Measurements from ENCODE around the gene HLA-DPA1.
"Not testable (repeated sequence)": the region's sequence is repeated elsewhere in the genome, so short reads cannot be mapped to it uniquely, and the experiment has no call there.

The HLA-DPA1 gene

GRCh38 chr6:33075568-33076405 is 2.3 kb upstream of the HLA-DPA1 start, which contains the start of gene HLA-DPB1:
Gene HLA-DPB1, plus strand, starts transcription at chr6:33075990. Its CDS starts 52 bp downstream, at chr6:33076042.
- Histone ChIP-seq H3K27me3 (replicated peaks; ENCODE audit: control insufficient read depth, insufficient read depth, low read length) (no peaks in the 10 kb centered on the region), H3K4me1 (ENCODE audit: control insufficient read depth, insufficient read depth, low read length) (peaks cover 6% of the 10 kb centered on the region), H3K9me3 (ENCODE audit: control insufficient read depth, low read length) (no peaks in the 10 kb centered on the region), H3K36me3 (ENCODE audit: control insufficient read depth, insufficient read depth, low read length, severe bottlenecking) (no peaks in the 10 kb centered on the region), H3K4me3 (ENCODE audit: low read length) (no peak within 1 kb of the TSS), H3K9ac (ENCODE audit: low read length) (no peak within 1 kb of the TSS)
- peak; percentile 64 for DNase-seq (ENCODE audit: low read depth)

GRCh38 chr6:33075208-33075567 is 1.7 kb upstream of the HLA-DPA1 start:
- Histone ChIP-seq H3K9me3 (ENCODE audit: control insufficient read depth, low read length) (no peaks in the 10 kb centered on the region), H3K27me3 (replicated peaks; ENCODE audit: control insufficient read depth, insufficient read depth, low read length) (no peaks in the 10 kb centered on the region), H3K9ac (ENCODE audit: low read length) (no peak overlapping the region), H3K4me3 (ENCODE audit: low read length) (no peak overlapping the region), H3K36me3 (ENCODE audit: control insufficient read depth, insufficient read depth, low read length, severe bottlenecking) (no peaks in the 10 kb centered on the region), H3K4me1 (ENCODE audit: control insufficient read depth, insufficient read depth, low read length) (peaks cover 5% of the 10 kb centered on the region)
- no peak for DNase-seq (ENCODE audit: low read depth)

DNA sequence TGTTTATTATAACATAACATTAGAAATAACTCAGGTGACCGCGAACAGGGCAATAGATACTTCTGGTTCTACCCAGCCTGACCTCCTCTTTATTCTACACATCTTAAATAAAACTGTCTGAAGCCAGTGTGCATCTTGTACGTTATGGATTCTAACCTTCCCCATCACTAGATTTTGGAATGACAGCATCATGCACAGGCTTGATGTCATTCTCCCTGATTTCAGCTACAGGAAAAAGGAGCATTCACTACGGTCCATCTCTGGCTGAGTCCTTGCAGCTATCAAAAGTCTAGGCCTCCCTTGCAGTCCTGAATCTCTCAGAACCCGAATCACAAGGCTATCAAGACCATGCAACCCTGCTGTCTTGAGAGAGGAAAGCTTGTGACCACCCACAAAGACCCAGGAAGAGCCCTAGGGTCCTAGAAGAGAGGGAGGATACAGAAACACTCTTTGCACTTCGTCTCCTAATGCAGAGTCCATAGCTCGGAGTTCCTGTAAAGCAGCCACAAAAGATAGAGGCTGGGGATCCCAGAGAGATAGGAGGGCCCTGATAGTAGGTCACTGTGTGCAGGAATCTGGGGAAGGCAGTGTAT is 845 bp downstream of the HLA-DPA1 start:
- no peak overlapping the region for H3K4me3 ChIP-seq (ENCODE audit: low read length)
- H3K9ac ChIP-seq (ENCODE audit: low read length), result no peak overlapping the region
- H3K9me3 ChIP-seq (ENCODE audit: control insufficient read depth, low read length), result no peaks in the 10 kb centered on the region
- H3K4me1 ChIP-seq (ENCODE audit: control insufficient read depth, insufficient read depth, low read length), result no peaks in the 10 kb centered on the region
- no peaks in the 10 kb centered on the region for H3K27me3 ChIP-seq (replicated peaks; ENCODE audit: control insufficient read depth, insufficient read depth, low read length)
- H3K36me3 ChIP-seq (ENCODE audit: control insufficient read depth, insufficient read depth, low read length, severe bottlenecking), result peaks cover 2% of the 10 kb centered on the region
- no peak for DNase-seq (ENCODE audit: low read depth)

- no peak for DNase-seq (ENCODE audit: low read depth)
- no peaks in the 10 kb centered on the region for H3K27me3 ChIP-seq (replicated peaks; ENCODE audit: control insufficient read depth, insufficient read depth, low read length)
- no peak overlapping the region for H3K9ac ChIP-seq (ENCODE audit: low read length)
- H3K36me3 ChIP-seq (ENCODE audit: control insufficient read depth, insufficient read depth, low read length, severe bottlenecking), result peaks cover 2% of the 10 kb centered on the region
- H3K4me3 ChIP-seq (ENCODE audit: low read length), result no peak overlapping the region
- no peaks in the 10 kb centered on the region for H3K9me3 ChIP-seq (ENCODE audit: control insufficient read depth, low read length)
- H3K4me1 ChIP-seq (ENCODE audit: control insufficient read depth, insufficient read depth, low read length), result no peaks in the 10 kb centered on the region
These were observed 1.9 kb downstream of the HLA-DPA1 start for GRCh38 chr6:33071569-33071968.

DNA sequence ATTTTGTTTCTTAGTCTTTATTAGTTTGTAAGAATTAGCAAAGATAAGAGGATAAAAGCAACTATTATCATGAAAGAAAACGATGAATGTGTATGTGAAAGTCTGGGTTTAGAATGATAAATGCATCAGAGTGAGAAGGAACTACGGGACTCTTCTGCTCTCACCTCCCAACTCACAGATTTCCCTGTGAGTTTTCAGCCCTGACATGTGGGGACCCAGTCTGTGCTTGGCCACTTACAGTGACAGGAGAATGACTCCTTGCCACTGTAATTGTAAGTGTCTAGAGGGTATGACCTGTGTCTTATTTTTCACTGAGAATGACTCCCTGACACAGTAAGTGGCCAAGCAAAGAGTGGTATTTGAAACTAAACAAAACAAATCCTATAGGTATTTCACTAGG is 2.5 kb downstream of the HLA-DPA1 start:
- H3K4me3 ChIP-seq (ENCODE audit: low read length), result no peak overlapping the region
- DNase-seq (ENCODE audit: low read depth), result no peak
- no peak overlapping the region for H3K9ac ChIP-seq (ENCODE audit: low read length)
- H3K9me3 ChIP-seq (ENCODE audit: control insufficient read depth, low read length), result no peaks in the 10 kb centered on the region
- no peaks in the 10 kb centered on the region for H3K4me1 ChIP-seq (ENCODE audit: control insufficient read depth, insufficient read depth, low read length)
- H3K27me3 ChIP-seq (replicated peaks; ENCODE audit: control insufficient read depth, insufficient read depth, low read length), result no peaks in the 10 kb centered on the region
- peaks cover 2% of the 10 kb centered on the region for H3K36me3 ChIP-seq (ENCODE audit: control insufficient read depth, insufficient read depth, low read length, severe bottlenecking)

GRCh38 chr6:33069021-33069738 is 4.3 kb downstream of the HLA-DPA1 start:
- Histone ChIP-seq H3K4me3 (ENCODE audit: low read length) (no peak overlapping the region), H3K36me3 (ENCODE audit: control insufficient read depth, insufficient read depth, low read length, severe bottlenecking) (peaks cover 2% of the 10 kb centered on the region), H3K9ac (ENCODE audit: low read length) (no peak overlapping the region), H3K9me3 (ENCODE audit: control insufficient read depth, low read length) (no peaks in the 10 kb centered on the region), H3K4me1 (ENCODE audit: control insufficient read depth, insufficient read depth, low read length) (no peaks in the 10 kb centered on the region), H3K27me3 (replicated peaks; ENCODE audit: control insufficient read depth, insufficient read depth, low read length) (no peaks in the 10 kb centered on the region)
- no peak for DNase-seq (ENCODE audit: low read depth)

DNA sequence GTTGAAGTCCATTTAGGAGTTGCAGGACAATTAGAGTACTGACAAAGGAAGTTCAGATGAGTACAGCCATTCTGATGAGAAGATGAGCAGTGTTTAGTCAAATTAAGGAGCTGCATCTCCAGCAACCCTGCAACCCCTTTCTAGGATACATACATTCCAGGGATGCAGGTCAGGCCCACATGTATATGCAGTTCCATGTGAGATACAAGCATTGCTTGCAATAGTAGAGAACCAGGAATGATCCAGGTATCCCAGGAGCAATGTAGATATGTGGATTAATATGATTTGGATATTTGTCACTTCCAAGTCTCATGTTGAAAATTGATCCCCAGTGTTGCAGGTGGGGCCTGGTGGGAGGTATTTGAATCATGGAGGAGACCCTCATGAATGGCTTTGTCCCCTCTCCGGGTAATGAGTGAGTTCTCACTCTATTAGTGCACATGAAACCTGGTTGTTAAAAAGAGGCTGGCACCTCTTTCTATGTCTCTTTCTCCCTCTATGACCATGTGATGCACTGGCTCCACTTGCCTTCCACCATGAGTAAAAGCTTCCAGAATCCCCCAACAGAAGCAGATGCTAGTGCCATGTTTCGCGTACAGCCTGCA is 6.4 kb downstream of the HLA-DPA1 start:
- H3K4me3 ChIP-seq (ENCODE audit: low read length), result no peak overlapping the region
- no peak for DNase-seq (ENCODE audit: low read depth)
- no peaks in the 10 kb centered on the region for H3K4me1 ChIP-seq (ENCODE audit: control insufficient read depth, insufficient read depth, low read length)
- no peaks in the 10 kb centered on the region for H3K9me3 ChIP-seq (ENCODE audit: control insufficient read depth, low read length)
- no peaks in the 10 kb centered on the region for H3K27me3 ChIP-seq (replicated peaks; ENCODE audit: control insufficient read depth, insufficient read depth, low read length)
- H3K9ac ChIP-seq (ENCODE audit: low read length), result no peak overlapping the region
- peaks cover 2% of the 10 kb centered on the region for H3K36me3 ChIP-seq (ENCODE audit: control insufficient read depth, insufficient read depth, low read length, severe bottlenecking)

GRCh38 chr6:33065312-33065711 is 8.1 kb downstream of the HLA-DPA1 start:
- peaks cover 2% of the 10 kb centered on the region for H3K36me3 ChIP-seq (ENCODE audit: control insufficient read depth, insufficient read depth, low read length, severe bottlenecking)
- no peaks in the 10 kb centered on the region for H3K9me3 ChIP-seq (ENCODE audit: control insufficient read depth, low read length)
- H3K27me3 ChIP-seq (replicated peaks; ENCODE audit: control insufficient read depth, insufficient read depth, low read length), result no peaks in the 10 kb centered on the region
- DNase-seq (ENCODE audit: low read depth), result no peak
- no peak overlapping the region for H3K4me3 ChIP-seq (ENCODE audit: low read length)
- no peaks in the 10 kb centered on the region for H3K4me1 ChIP-seq (ENCODE audit: control insufficient read depth, insufficient read depth, low read length)
- H3K9ac ChIP-seq (ENCODE audit: low read length), result no peak overlapping the region

DNA sequence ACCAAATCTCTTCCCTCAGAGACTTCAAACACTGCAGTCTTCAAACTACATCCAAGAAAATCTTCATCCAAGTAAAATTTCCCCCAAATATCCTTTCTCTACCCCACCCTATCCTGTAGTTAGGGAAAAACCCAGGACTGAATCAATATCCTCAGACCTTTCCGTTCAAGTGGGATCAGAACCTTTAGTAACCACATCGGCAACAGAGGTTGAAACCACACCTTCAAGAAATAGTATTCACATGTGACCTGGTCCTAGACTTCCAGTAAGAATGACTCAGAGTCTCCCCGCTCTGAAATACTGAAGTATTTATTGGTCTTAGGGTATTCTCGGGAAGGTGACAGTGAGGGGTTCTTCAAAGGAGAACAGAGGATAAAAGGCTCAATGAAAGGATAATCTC is 8.7 kb downstream of the HLA-DPA1 start:
- DNase-seq (ENCODE audit: low read depth), result no peak

DNA sequence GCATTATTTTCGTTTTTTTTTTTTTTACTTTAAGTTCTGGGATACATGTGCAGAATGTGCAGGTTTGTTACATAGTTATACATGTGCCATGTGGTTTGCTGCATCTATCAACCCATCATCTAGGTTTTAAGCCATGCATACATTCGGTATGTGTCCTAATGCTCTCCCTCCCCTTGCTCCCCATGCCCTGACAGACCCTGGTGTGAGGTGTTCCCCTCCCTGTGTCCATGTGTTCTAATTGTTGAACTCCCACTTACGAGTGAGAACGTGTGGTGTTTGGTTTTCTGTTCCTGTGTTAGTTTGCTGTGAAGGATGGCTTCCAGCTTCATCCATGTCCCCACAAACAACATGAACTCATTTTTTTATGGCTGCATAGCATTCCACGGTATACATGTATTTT is 10.0 kb downstream of the HLA-DPA1 start:
- H3K27me3 ChIP-seq (replicated peaks; ENCODE audit: control insufficient read depth, insufficient read depth, low read length); H3K9ac ChIP-seq (ENCODE audit: low read length); H3K9me3 ChIP-seq (ENCODE audit: control insufficient read depth, low read length); H3K4me3 ChIP-seq (ENCODE audit: low read length); DNase-seq (ENCODE audit: low read depth); H3K36me3 ChIP-seq (ENCODE audit: control insufficient read depth, insufficient read depth, low read length, severe bottlenecking); H3K4me1 ChIP-seq (ENCODE audit: control insufficient read depth, insufficient read depth, low read length): not testable (repeated sequence)

More for the DNA sequence above, 8.7 kb downstream of the HLA-DPA1 start:
- H3K4me1 ChIP-seq (ENCODE audit: control insufficient read depth, insufficient read depth, low read length), result no peaks in the 10 kb centered on the region
- H3K4me3 ChIP-seq (ENCODE audit: low read length), result no peak overlapping the region
- H3K27me3 ChIP-seq (replicated peaks; ENCODE audit: control insufficient read depth, insufficient read depth, low read length), result no peaks in the 10 kb centered on the region
- H3K9ac ChIP-seq (ENCODE audit: low read length), result no peak overlapping the region
- no peaks in the 10 kb centered on the region for H3K9me3 ChIP-seq (ENCODE audit: control insufficient read depth, low read length)
- peaks cover 2% of the 10 kb centered on the region for H3K36me3 ChIP-seq (ENCODE audit: control insufficient read depth, insufficient read depth, low read length, severe bottlenecking)

DNA sequence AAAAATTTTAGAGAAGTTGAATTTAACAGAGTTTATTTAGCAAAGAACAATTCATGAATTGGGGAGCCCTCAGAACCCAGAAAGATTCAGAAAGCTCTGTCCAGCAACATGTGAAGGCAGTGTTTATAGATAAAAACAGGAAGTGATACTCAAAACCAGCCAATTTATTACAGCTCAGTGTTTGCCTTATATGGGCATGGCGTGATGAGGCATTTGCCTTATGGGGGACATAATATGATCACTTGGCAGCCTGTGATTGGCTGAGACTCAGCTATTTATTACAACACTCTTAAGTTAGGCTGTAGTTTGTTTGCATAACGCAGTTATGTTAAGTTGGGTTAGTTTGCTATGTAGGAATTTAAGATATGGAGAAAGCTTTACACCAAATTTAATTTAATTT is 11.5 kb downstream of the HLA-DPA1 start:
- Histone ChIP-seq H3K36me3 (ENCODE audit: control insufficient read depth, insufficient read depth, low read length, severe bottlenecking) (no peaks in the 10 kb centered on the region), H3K4me1 (ENCODE audit: control insufficient read depth, insufficient read depth, low read length) (no peaks in the 10 kb centered on the region)
- DNase-seq (ENCODE audit: low read depth), result no peak

More for the DNA sequence above, 11.5 kb downstream of the HLA-DPA1 start:
- H3K27me3 ChIP-seq (replicated peaks; ENCODE audit: control insufficient read depth, insufficient read depth, low read length), result peaks cover 11% of the 10 kb centered on the region
- no peaks in the 10 kb centered on the region for H3K9me3 ChIP-seq (ENCODE audit: control insufficient read depth, low read length)
- H3K9ac ChIP-seq (ENCODE audit: low read length), result no peak overlapping the region
- no peak overlapping the region for H3K4me3 ChIP-seq (ENCODE audit: low read length)

Measured in adipocyte (in vitro differentiated cells).